ENCODE data around the gene CACNA1E.

Gene CACNA1E

GRCh38 chr1:181483285-181484195, at the start of gene CACNA1E:
TSS of gene CACNA1E (plus strand) at chr1:181483517. CDS start at chr1:181483745, 228 bp downstream.
- no peak for DNase-seq (ENCODE audit: low spot score)

GRCh38 chr1:181433931-181434330, 49.4 kb upstream of the CACNA1E start:
- no peak for DNase-seq (ENCODE audit: low spot score)

DNA sequence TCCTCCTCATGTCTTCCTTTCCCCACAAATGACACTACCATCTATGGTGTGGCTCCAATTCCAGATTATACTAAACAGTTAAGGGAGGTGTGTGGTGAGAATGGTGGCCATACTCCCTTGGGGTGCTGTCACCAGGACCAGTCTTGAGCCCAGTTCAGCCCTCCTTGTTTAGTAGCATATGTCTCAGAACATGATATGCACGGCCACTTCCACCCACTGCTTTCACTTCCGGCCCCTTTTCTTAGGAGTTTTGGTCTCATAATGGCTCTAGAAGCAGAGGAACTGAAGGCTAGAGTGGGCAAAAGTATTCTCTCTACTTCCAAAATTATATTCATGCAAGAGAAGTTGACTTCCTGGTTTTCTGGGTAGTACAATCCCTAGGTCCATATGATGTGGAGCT, 45.3 kb upstream of the CACNA1E start:
- DNase-seq (ENCODE audit: low spot score), result no peak

GRCh38 chr1:181440510-181440909, 42.8 kb upstream of the CACNA1E start:
- no peak for DNase-seq (ENCODE audit: low spot score)

DNA sequence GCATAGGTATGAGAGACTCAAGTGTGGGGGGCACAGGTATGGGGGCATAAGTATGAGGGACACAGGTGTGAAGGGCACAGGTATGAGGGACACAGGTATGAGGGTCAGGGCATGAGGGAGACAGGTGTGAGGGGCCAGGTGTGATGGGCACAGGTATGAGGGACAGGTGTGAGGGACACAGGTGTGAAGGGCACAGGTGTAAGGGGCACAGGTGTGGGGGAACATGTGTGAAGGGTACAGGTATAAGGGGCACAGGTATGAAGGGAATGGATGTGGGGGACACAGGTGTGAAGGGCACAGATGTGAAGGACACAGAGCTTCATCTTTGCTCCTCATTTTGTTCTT, 41.2 kb upstream of the CACNA1E start:
- DNase-seq (ENCODE audit: low spot score), result no peak

GRCh38 chr1:181443231-181443853, 40.0 kb upstream of the CACNA1E start:
- no peak for DNase-seq (ENCODE audit: low spot score)

DNA sequence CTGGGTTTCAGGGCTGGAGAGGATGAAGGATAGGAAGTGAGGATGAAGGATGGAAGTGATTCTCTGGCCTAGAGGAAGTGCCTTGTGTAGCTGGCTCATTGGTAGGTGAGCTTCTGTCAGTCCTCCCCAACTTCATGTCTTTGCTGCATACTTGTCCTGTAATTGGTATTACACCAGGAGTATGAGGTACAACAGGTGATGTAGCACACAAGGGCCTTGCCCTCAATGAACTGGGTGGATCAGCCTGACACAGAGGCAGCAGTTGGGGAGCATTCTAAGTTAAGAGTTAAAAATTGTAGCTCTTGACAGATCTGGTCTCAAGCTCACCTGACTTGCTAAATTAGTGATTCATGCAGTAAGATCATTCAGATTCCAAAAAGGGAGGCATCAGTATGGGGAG, 37.9 kb upstream of the CACNA1E start:
- DNase-seq (ENCODE audit: low spot score), result no peak

DNA sequence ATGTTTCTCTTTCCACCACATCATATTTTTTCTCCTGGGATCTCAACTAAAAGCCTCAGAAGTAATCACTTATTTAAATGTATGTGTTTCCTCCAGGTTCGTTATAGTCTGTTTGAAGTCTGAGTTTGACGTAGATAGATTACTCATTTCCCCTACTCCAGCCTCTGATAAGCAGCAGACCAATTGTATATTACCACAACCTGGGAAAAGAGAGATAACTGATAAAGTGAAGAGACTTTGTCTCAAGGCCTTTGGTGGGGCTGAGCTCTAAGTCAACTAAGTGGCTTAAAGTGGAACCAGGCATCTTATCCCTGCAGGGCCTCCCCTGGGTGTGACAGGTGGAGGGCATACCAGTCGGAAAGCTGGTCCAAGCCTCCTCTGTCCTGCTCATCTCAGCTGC, 34.9 kb upstream of the CACNA1E start:
- no peak for DNase-seq (ENCODE audit: low spot score)

- no peak for DNase-seq (ENCODE audit: low spot score)
Observed at GRCh38 chr1:181451661-181452230, 31.6 kb upstream of the CACNA1E start.

DNA sequence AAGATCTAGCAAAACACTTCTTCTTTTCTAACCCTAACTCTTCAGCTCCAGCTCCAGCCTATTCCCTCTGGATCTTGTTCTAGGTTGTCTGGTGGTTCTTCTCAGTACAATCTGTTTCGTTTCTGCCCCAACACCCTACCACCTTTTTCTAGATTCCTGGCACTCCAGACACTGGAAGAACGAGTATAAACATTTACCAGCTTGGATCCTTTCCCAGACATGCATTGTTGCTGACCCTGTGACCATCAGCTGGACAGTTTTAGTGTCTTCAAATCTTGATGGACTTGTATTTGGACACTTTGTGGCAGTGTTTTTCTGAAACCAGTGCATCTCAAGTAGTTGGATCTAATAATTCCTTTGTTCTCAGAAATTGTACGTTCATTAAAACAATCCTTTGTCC, 30.6 kb upstream of the CACNA1E start:
- DNase-seq (ENCODE audit: low spot score), result no peak

DNA sequence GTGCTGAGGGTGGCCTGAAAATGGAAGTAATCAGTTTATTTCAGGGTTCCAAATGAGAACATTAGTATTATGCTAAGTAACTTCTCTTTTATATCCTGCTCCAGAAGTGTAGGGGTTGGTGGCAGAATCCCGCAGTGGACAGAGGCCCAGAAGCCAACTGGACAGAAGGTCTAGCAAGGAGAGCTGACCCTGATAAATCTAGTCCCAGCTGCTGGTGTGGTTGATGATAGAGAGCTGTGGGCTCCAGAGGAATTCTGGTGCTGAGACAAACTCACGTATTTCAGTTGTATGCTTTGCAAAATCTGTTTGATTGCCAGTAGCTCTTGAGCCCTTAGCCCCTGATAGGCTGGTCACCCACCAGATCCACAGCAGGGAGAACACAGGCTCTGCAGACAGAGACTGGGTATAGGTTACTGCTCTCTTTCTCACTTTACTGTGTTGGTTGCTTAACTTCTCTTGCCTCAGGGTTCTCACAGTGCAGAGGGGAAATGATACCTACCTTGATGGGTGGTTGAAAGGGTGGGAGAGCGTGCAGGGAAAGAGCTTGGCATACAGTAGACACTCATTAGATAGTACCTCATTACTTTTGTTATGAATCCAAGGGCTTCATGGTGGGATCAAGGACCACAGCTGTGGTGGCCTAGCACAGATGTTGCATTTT, 29.6 kb upstream of the CACNA1E start:
- DNase-seq (ENCODE audit: low spot score), result no peak

GRCh38 chr1:181456551-181456950, 26.8 kb upstream of the CACNA1E start:
- DNase-seq (ENCODE audit: low spot score), result no peak

DNA sequence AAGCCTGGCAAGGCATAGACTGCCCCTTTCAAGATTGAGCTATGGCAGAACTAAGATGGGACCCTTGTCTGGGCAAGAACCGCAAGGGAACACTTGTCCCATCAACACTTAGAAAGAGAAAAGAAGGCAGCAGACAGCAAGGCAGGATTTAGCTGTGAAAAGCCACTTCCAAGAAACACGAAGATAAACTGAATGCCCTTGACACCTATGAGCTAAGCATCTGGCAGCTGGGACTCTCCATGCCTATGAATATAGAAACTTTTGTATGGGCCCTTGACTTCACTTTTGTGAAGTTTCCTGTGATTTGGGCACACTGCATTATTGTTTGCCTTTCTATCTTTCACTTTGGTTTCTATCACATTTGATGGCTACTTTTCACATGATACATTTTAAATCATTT, 24.9 kb upstream of the CACNA1E start:
- no peak for DNase-seq (ENCODE audit: low spot score)

DNA sequence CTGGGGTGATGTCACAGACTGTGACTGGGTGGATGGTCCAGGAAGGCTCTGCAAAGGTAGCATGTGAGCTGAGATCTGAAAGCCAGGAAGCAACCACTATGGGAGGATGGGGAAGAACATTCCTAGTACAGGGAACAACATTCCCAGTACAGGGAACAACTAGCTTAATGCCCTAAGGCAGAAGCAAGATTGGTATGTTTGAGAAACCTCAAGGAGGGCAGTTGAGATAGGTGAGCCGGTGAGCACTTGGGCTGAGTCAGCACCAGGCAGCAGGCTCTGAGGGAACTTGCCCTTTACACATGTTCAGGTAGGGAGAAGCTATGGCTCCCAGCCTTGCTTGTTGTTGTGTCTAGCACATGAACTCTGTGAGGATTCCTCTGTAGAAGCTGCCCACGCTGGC, 24.2 kb upstream of the CACNA1E start:
- DNase-seq (ENCODE audit: low spot score), result no peak

GRCh38 chr1:181469829-181470228, 13.5 kb upstream of the CACNA1E start:
- DNase-seq (ENCODE audit: low spot score), result no peak

DNA sequence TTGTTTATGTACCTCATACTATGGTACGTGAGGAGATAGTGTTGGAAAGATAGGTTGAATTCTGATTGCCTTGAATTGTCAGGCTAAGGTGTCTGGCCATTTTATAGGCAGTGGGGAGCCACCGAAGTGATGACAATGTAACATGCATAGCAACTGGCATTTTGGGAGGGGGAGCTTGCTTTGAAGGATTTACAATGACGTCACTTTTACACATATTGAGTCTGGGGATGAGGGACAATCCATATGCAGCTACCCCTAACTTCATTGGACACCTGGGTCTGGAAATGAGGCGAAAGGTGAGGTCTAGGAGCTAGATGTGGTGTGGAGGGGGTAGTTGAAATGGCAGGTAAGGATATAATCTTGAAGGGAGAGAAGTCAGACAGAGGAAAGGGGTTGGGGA, 7.7 kb upstream of the CACNA1E start:
- no peak for DNase-seq (ENCODE audit: low spot score)

- DNase-seq (ENCODE audit: low spot score), result no peak
Observed at GRCh38 chr1:181476581-181476980, 6.7 kb upstream of the CACNA1E start.

- no peak for DNase-seq (ENCODE audit: low spot score)
Observed at GRCh38 chr1:181478306-181478705, 5.0 kb upstream of the CACNA1E start.

DNA sequence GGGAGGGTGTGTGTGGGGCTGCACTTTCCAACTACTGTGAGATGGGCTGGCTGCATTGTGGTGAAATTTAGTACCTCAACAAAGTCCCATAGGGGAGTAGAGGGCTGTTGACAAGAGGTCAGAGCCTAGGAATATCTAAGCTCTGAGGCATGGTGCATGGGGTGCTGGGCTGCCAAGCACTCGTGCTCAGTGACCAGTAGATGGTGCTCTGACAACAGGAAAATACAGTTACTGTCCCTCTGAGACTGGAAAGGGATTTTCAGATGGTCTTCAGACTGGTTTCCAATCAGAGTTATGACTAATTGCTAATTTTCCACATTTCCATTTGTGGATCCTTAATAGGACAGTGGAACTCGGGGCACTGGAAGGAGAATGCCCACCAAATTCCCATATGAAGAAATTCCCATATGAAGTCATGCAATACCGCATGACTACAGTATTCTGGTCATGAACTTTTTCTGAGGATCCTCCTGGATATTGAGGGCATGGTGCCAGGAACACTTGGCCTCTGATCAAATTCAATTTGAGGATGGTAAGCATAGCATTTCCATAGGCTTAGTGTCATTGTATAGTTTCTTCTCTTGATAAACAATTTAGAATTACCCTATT, 4.1 kb upstream of the CACNA1E start:
- DNase-seq (ENCODE audit: low spot score), result peak; percentile 12

DNA sequence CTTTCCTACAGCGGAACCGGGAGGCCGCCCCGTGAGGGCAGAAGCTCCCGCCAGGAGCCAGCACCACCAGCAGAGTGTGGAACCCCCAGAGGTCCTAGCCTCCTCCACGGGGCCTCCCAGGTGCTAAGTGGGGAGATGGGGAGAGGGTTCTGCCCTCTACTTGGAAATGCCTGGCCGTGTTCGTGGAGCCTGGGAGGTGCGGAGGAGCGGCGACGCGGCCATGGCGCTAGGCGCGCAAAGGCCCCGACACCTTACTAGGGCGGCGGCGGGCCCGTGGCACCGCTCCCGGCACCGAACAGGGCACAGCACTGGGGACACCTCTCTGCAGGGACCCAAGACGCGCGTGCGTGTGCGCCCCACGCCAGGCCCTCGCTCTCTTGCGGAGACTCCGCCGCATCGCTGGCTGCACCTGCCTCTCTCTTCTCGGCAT, 1.3 kb upstream of the CACNA1E start:
- DNase-seq (ENCODE audit: low spot score), result no peak

GRCh38 chr1:181482521-181483284, 614 bp upstream of the CACNA1E start:
- DNase-seq (ENCODE audit: low spot score), result no peak

GRCh38 chr1:181484821-181485220, 1.5 kb downstream of the CACNA1E start:
- no peak for DNase-seq (ENCODE audit: low spot score)

All from CD4-positive, alpha-beta T cell treated with Interleukin-6 at 100 ng/mL for 8 hours (primary cell).